ENCODE measurements around the gene ZNHIT6.

DNA sequence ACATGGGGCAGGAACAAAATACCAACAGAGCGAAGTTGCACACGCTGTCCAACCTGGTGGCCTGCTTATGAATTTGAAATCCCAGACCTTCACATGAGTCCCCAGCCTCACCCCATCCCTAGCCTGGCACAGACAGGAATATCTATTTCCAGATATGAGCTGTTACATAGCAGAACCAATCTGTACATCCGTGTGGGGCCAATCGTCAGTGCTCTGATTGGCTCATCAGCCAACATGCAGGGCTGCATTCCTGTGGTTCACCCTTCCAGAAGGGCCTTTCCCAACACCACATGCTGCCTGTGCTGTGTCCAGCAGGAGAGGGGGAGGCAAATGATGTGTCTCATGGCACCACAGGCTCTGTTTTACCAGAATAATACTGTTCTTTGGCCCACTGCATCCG is 96.4 kb downstream of the ZNHIT6 start:
- no peak for TF ChIP-seq GATA2 (IDR thresholded peaks at IDR 0.05; ENCODE audit: low read depth, low read length)
- no peak for TF ChIP-seq GATA3 (IDR thresholded peaks at IDR 0.05; ENCODE audit: low read depth, low read length)
